Activated CD4-positive, alpha-beta T cell treated with anti-CD3 and anti-CD28 coated beads, Interleukin-2, amount 50 U/mL, for 1 hour (primary cell): Measurements from ENCODE around the gene PDE1A.

ENCODE experiments used
- DNase-seq: peaks from one replicate; pipeline ENCODE4 v3.0.0-alpha.2; 2020

Gene PDE1A

GRCh38 chr2:182186132-182186735 is 240.6 kb downstream of the PDE1A start:
- no peak for DNase-seq

GRCh38 chr2:182182436-182182835 is 244.4 kb downstream of the PDE1A start:
- no peak for DNase-seq

- DNase-seq, result no peak
Measured at GRCh38 chr2:182181381-182181780, 245.5 kb downstream of the PDE1A start.

- no peak for DNase-seq
Measured at GRCh38 chr2:182179176-182179575, 247.7 kb downstream of the PDE1A start.

GRCh38 chr2:182173944-182174622 is 252.8 kb downstream of the PDE1A start:
- DNase-seq, result no peak

- no peak for DNase-seq
Measured at GRCh38 chr2:182170341-182170740, 256.5 kb downstream of the PDE1A start.

GRCh38 chr2:182167882-182168281 is 259.0 kb downstream of the PDE1A start:
- DNase-seq, result no peak

- DNase-seq, result no peak
Measured at GRCh38 chr2:182166841-182167240, 260.0 kb downstream of the PDE1A start.

GRCh38 chr2:182166406-182166805 is 260.4 kb downstream of the PDE1A start:
- no peak for DNase-seq

- no peak for DNase-seq
Measured at GRCh38 chr2:182165202-182165601, 261.6 kb downstream of the PDE1A start.

- DNase-seq, result no peak
Measured at GRCh38 chr2:182164686-182165085, 262.1 kb downstream of the PDE1A start.

- DNase-seq, result no peak
Measured at GRCh38 chr2:182163878-182164277, 263.0 kb downstream of the PDE1A start.

GRCh38 chr2:182148344-182148743 is 278.5 kb downstream of the PDE1A start:
- DNase-seq, result no peak

- DNase-seq, result no peak
Measured at GRCh38 chr2:182144776-182145165, 282.1 kb downstream of the PDE1A start.

- DNase-seq, result no peak
Measured at GRCh38 chr2:182144041-182144775, 282.6 kb downstream of the PDE1A start.

GRCh38 chr2:182142062-182142461 is 284.8 kb downstream of the PDE1A start:
- DNase-seq, result no peak

GRCh38 chr2:182134201-182134600 is 292.6 kb downstream of the PDE1A start:
- DNase-seq, result no peak

- DNase-seq, result no peak
Measured at GRCh38 chr2:182133195-182133891, 293.5 kb downstream of the PDE1A start.

- no peak for DNase-seq
Measured at GRCh38 chr2:182132605-182133004, 294.2 kb downstream of the PDE1A start.

GRCh38 chr2:182128821-182129707 is 297.8 kb downstream of the PDE1A start:
- DNase-seq, result no peak

GRCh38 chr2:182117196-182117595 is 309.6 kb downstream of the PDE1A start:
- no peak for DNase-seq

GRCh38 chr2:182116774-182117173 is 310.1 kb downstream of the PDE1A start:
- no peak for DNase-seq

- no peak for DNase-seq
Measured at GRCh38 chr2:182115258-182115657, 311.6 kb downstream of the PDE1A start.
